RWPE1 (cell line): Measurements from ENCODE around the gene CATSPER1.
A peak's percentile ranks its signal among the peaks of the same experiment; 100 is the strongest.

ENCODE experiments used
- CTCF ChIA-PET: fragments of 350-600 bp; sonication (Branson Sonifier 250); formaldehyde crosslinking; extraction: SDS; loops from one replicate; lab custom pipeline; 2021; lab: Yijun Ruan, JAX
- POLR2A ChIA-PET: fragments of 400-600 bp; formaldehyde crosslinking; extraction: SDS; loops from one replicate; lab custom pipeline; 2020; ENCODE audit warnings: antibody characterized with exemption; ENCODE audit not compliant: low non-redundant PET; lab: Yijun Ruan, JAX
- DNase-seq: peaks from one replicate; pipeline ENCODE4 v3.0.0; 2012; ENCODE audit warnings: low spot score
- H3K27ac ChIP-seq: fragments of 450-650 bp; 2 replicates; pipeline ENCODE4 v1.5.1; 2017
- TF ChIP-seq, protein P1 (sequence below): fragments of 450-650 bp; conservative IDR thresholded peaks from 2 replicates; pipeline ENCODE4 v1.5.1; 2017; ENCODE audit warnings: low read depth, mild to moderate bottlenecking

The CATSPER1 gene

DNA sequence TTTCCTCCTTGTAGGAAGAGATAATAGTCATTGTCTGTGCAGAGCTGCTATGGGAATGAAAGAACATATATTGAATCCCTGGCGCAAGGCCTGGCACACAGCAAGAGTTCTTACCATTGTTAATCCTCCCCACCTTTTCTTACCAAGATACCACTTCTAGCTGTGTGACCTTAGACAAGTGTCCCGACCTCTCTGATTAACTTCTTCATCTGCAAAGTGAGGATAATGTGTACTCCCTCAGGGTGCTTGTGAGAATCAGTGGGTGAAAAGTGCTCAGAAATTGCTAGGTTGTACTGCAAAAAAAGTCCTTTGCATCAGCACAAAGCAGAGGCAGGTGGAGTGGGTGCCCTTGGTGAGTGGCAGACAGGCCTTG lies 18.2 kb downstream of the CATSPER1 start:
- TF ChIP-seq, protein P1, sequence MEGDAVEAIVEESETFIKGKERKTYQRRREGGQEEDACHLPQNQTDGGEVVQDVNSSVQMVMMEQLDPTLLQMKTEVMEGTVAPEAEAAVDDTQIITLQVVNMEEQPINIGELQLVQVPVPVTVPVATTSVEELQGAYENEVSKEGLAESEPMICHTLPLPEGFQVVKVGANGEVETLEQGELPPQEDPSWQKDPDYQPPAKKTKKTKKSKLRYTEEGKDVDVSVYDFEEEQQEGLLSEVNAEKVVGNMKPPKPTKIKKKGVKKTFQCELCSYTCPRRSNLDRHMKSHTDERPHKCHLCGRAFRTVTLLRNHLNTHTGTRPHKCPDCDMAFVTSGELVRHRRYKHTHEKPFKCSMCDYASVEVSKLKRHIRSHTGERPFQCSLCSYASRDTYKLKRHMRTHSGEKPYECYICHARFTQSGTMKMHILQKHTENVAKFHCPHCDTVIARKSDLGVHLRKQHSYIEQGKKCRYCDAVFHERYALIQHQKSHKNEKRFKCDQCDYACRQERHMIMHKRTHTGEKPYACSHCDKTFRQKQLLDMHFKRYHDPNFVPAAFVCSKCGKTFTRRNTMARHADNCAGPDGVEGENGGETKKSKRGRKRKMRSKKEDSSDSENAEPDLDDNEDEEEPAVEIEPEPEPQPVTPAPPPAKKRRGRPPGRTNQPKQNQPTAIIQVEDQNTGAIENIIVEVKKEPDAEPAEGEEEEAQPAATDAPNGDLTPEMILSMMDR, result no peak
- H3K27ac ChIP-seq, result peak overlapping the region; percentile 63
- no peak for DNase-seq
- ChIA-PET POLR2A (no interaction called here), CTCF (interaction anchor here (0.6 to 2.6 kb wide), 3 partner anchors 15 to 308 kb away, joined by 3 to 14 read pairs (median 5); no protein-coding TSS in a partner anchor)

DNA sequence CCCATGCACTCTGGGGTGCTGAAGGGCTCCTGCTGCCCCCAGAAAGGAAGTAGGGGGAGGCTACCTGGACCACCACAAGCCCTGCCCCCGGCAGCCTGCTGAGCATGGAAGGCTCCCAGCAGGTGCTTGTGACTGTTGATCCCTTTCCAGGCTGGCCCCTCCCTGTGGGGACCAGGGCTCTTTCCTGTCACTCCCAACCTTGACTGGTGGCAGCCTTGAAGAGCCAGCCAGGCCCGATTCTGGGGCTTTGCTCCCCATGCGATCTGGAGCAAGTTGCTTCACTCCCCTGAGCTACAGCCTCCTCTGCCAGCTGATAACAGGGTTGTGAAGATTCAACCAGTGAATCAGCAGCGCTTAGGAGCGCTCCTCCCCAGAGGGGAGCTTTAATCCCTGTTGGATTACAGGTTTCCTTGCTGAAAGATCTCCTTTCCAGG lies 19.1 kb downstream of the CATSPER1 start:
- no peak for DNase-seq
- CTCF ChIA-PET, result interaction anchor here (0.6 to 2.6 kb wide), 2 partner anchors 13 to 16 kb away, joined by 3 to 14 read pairs; no protein-coding TSS in a partner anchor
- TF ChIP-seq, protein P1, result no peak
- POLR2A ChIA-PET, result interaction anchor here (0.6 kb wide), 1 partner anchor 44 kb away, joined by 9 read pairs; no protein-coding TSS in a partner anchor
- H3K27ac ChIP-seq, result peak overlapping the region; percentile 35

DNA sequence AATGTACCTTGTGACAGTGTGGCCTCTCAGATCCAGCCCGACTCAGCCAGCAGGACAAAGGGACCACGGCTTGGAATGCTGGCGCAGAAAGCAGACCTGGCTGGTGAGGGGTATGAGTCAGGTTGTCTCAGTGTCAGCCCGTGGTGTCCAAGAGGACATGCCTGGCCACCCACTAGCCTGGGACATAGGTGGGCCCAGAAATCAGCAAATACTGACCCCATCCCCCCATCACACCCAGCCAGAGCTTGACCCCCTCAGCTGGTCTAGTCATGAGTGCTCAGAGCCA lies 19.4 kb downstream of the CATSPER1 start:
- CTCF ChIA-PET, result interaction anchor here (0.6 to 2.6 kb wide), 2 partner anchors 14 to 16 kb away, joined by 3 to 14 read pairs; no protein-coding TSS in a partner anchor
- H3K27ac ChIP-seq, result peak overlapping the region; percentile 35
- no peak for DNase-seq
- TF ChIP-seq, protein P1, result no peak
- POLR2A ChIA-PET, result interaction anchor here (0.6 kb wide), 1 partner anchor 45 kb away, joined by 9 read pairs; no protein-coding TSS in a partner anchor

DNA sequence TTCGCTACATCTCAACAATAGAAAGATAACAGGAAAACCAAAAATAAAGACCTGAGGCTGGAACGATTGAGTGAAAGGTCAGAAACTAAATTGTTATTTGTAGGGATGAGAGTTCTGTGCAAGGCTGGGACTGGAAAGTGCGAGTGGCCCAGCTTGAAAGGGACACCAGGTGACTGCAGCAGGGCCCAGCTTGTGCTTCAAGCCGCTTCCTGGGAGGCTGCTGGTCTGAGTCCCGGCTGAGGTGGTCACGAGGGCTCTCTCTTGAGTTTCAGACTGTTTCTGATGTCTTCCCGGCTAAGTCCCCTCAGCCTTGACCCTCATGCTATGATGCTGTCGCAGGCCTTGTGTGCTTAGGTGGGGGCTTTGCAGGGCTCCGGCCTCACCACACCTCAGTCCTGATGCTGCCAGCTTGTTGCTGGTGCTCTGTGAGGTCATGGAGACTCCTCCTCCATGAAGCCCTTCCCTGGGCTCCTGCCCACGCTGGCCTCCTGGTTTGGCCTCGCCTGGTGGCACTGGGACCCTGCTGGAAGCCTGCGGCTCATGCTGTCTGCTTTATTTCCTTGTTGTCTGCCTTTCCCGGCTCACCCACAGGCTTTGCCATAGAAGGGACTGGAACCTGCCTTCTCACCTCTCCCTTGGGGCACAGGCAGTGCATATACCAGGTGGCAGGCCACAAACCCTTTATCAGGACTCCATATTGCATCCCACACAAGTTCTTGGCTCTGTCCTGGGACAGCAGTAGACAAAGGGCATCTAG lies 20.0 kb downstream of the CATSPER1 start:
- DNase-seq, result no peak
- POLR2A ChIA-PET, result interaction anchor here (0.5 kb wide), 1 partner anchor 202 kb away, joined by 3 read pairs; no protein-coding TSS in a partner anchor
- TF ChIP-seq, protein P1, result no peak
- H3K27ac ChIP-seq, result peak overlapping the region; percentile 35
- CTCF ChIA-PET, result interaction anchor here (0.6 kb wide), 1 partner anchor 14 kb away, joined by 3 read pairs; no protein-coding TSS in a partner anchor

DNA sequence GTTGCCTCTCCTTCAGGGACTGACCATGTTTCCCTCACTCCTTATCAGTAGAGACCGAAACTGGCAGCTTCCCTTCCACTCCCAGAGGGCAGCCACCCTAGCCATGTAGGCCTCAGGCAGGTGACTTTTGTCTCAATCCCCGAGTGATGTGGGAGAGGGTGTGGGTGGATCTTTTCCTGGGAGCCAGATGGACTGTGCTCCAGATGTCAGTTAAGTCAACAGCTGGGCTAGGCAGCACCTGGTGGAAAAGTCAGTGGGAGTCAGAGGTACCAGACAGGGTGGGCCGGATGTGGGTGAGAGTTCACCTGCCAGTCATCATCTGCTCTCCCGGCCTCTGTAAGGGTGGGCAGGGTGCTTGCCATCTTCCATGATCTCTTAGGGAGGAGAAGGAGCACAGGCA lies 22.1 kb downstream of the CATSPER1 start:
- ChIA-PET CTCF (interaction anchor here (0.6 kb wide), 1 partner anchor 18 kb away, joined by 3 read pairs; no protein-coding TSS in a partner anchor), POLR2A (no interaction called here)

DNA sequence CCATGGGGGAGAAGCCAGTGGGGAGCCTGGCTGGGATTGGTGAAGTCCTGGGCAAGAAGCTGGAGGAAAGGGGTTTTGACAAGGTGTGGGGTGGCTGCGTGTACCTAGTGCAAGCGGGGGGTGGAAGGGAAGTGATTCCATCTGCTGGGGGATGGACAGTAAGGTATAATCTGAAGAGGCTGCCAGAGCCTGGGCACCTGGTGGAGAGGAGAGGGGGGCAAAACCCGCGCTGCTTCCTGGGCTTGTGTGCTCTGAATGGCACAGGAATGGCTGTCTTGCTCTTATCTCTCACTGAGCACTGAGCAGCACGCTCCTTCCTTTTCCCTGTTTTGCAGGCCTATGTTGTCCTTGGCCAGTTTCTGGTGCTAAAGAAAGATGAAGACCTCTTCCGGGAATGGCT lies 23.0 kb downstream of the CATSPER1 start:
- TF ChIP-seq, protein P1, result no peak
- DNase-seq, result no peak
- ChIA-PET CTCF (interaction anchor here (1.1 kb wide), 1 partner anchor 14 kb away, joined by 3 read pairs; no protein-coding TSS in a partner anchor), POLR2A (no interaction called here)
- peak overlapping the region; percentile 97 for H3K27ac ChIP-seq

More for the DNA sequence above, 22.1 kb downstream of the CATSPER1 start:
- no peak for DNase-seq
- TF ChIP-seq, protein P1, result no peak
- peak overlapping the region; percentile 15; the same call in 1 of the 2 replicates for H3K27ac ChIP-seq
